K562 (cell line): ENCODE measurements around the gene RPS6KA2. TPM values are rescaled to one million over a fixed set of nuclear protein-coding genes. Genes with fewer than 3 reads are reported as not detected.

Experiments
- ATAC-seq: fragments of 200-7000 bp; cut with Tn5 transposase; 3 replicates; pipeline ENCODE4 v1.9.1; 2020; ENCODE audit warnings: moderate library complexity
- BruUV-seq: library from RNA; stranded (reverse); fragments of 400-500 nt; replicated peaks from 2 replicates; lab custom pipeline; 2021; lab: Mats Ljungman, UMichigan
- CTCF ChIA-PET: fragments of 300-600 bp; formaldehyde crosslinking; extraction: SDS; loops from one replicate; lab custom pipeline; 2021; ENCODE audit warnings: low intra/inter-chr PET ratio; lab: Yijun Ruan, JAX
- POLR2A ChIA-PET: fragments of 300-600, 350-650 bp; sonication (Branson Sonifier 250); formaldehyde crosslinking; extraction: SDS; loops from one replicate; lab custom pipeline; 2021; ENCODE audit warnings: antibody characterized with exemption, inconsistent platforms; lab: Yijun Ruan, JAX
- DNase-seq, 4 experiments: peaks; one replicate each; pipeline versions ENCODE4 v3.0.0 to v3.0.0-alpha.2; 2011 to 2018; ENCODE audit warnings: low spot score in 3 of 4, mixed read lengths in 3 of 4; ENCODE audit errors: extremely low read depth in 1 of 4
- FAIRE-seq: peaks from 2 replicates; lab custom pipeline; 2011; peaks lifted over from hg19 to GRCh38; lab: Jason Lieb, UNC
- H2AFZ ChIP-seq: 2 replicates; pipeline ENCODE4 v1.6.0; 2011; ENCODE audit warnings: low read depth, low read length, control low read depth, inconsistent platforms
- H3K27ac ChIP-seq: fragments of 200-600 bp; 3 replicates; pipeline ENCODE4 v1.8.0; 2011; ENCODE audit warnings: low read depth, mild to moderate bottlenecking, control low read depth, inconsistent platforms, low read length, moderate library complexity, mixed read lengths; ENCODE audit errors: extremely low read depth
- H3K27me3 ChIP-seq, 2 experiments: fragments of 300-600 bp in 1 of 2; 2 replicates in 1 of 2; 3 replicates in 1 of 2; pipeline versions ENCODE4 v1.6.0 to v1.8.0; 2011; ENCODE audit warnings: inconsistent platforms in 2 of 2, low read length in 2 of 2, mild to moderate bottlenecking in 1 of 2, mixed read lengths in 1 of 2, moderate library complexity in 1 of 2; ENCODE audit not compliant: control insufficient read depth in 2 of 2, insufficient read depth in 2 of 2
- H3K36me3 ChIP-seq: fragments of 300-600 bp; 3 replicates; pipeline ENCODE4 v1.8.0; 2011; ENCODE audit warnings: mild to moderate bottlenecking, low read length, inconsistent platforms; ENCODE audit not compliant: control insufficient read depth, insufficient read depth
- H3K4me1 ChIP-seq, 2 experiments: fragments of 200-600 bp in 1 of 2; replicated peaks in 1 of 2; 2 replicates in 1 of 2; 3 replicates in 1 of 2; pipeline versions ENCODE4 v1.5.1 to v1.8.0; 2011; ENCODE audit warnings: inconsistent platforms in 2 of 2, low read length in 2 of 2, mild to moderate bottlenecking in 1 of 2, mixed read lengths in 1 of 2, moderate library complexity in 1 of 2; ENCODE audit not compliant: control insufficient read depth in 2 of 2, insufficient read depth in 2 of 2
- H3K4me2 ChIP-seq: 2 replicates; pipeline ENCODE4 v1.6.1; 2011; ENCODE audit warnings: low read length, control low read depth, inconsistent platforms, mixed read lengths; ENCODE audit not compliant: insufficient read depth
- H3K4me3 ChIP-seq: fragments of 200-600 bp; sonication (generic), shearing (Covaris generic); 2 replicates; pipeline ENCODE4 v1.5.1; 2016; ENCODE audit warnings: control low read depth, inconsistent platforms
- H3K79me2 ChIP-seq: fragments of 200-600 bp; 3 replicates; pipeline ENCODE4 v1.8.0; 2011; ENCODE audit warnings: low read length, inconsistent platforms; ENCODE audit not compliant: control insufficient read depth, insufficient read depth
- H3K9ac ChIP-seq, 2 experiments: 2 replicates each; pipeline versions ENCODE4 v1.6.0 to v1.6.1; 2011; ENCODE audit warnings: low read depth in 2 of 2, low read length in 2 of 2, control low read depth in 1 of 2, inconsistent platforms in 1 of 2, mild to moderate bottlenecking in 1 of 2, mixed read lengths in 1 of 2; ENCODE audit not compliant: insufficient read depth in 1 of 2
- H3K9me1 ChIP-seq: one replicate; pipeline ENCODE4 v1.6.0; 2011; ENCODE audit warnings: inconsistent platforms, mild to moderate bottlenecking, low read length, moderate library complexity; ENCODE audit not compliant: control insufficient read depth, insufficient read depth
- H3K9me3 ChIP-seq: replicated peaks from 2 replicates; pipeline ENCODE4 v1.5.1; 2011; ENCODE audit warnings: low read depth, low read length, inconsistent platforms; ENCODE audit not compliant: control insufficient read depth, insufficient read depth
- H4K20me1 ChIP-seq: replicated peaks from 2 replicates; pipeline ENCODE4 v1.6.1; 2011; ENCODE audit warnings: low read length, inconsistent platforms, mixed read lengths; ENCODE audit not compliant: control insufficient read depth, insufficient read depth
- GTF2A2 ChIP-seq: IDR thresholded peaks from 2 replicates; pipeline ENCODE4 v1.6.1; 2016; ENCODE audit warnings: mild to moderate bottlenecking, missing genetic modification characterization, missing compliant biosample characterization
- IRF2 ChIP-seq: sonication (generic); formaldehyde crosslinking; IDR thresholded peaks from 2 replicates; pipeline ENCODE4 v1.8.1; 2022; ENCODE audit warnings: mild to moderate bottlenecking, missing genetic modification reagents
- KLF16 ChIP-seq: IDR thresholded peaks from 2 replicates; pipeline ENCODE4 v1.6.1; 2016; ENCODE audit warnings: antibody characterized with exemption
- LCOR ChIP-seq: sonication (generic); formaldehyde crosslinking; IDR thresholded peaks from 2 replicates; pipeline ENCODE4 v1.8.0; 2022; ENCODE audit warnings: mild to moderate bottlenecking, missing genetic modification reagents
- NFIC ChIP-seq: fragments of 450-650 bp; IDR thresholded peaks from 2 replicates; pipeline ENCODE4 v1.6.1; 2017; ENCODE audit warnings: mild to moderate bottlenecking, inconsistent platforms
- RB1 ChIP-seq: fragments of 450-650 bp; IDR thresholded peaks from 2 replicates; pipeline ENCODE4 v1.6.1; 2017; ENCODE audit warnings: low read depth, mild to moderate bottlenecking
- RNF2 ChIP-seq: sonication (generic); IDR thresholded peaks from 2 replicates; pipeline ENCODE4 v1.6.1; 2016
- TEAD4 ChIP-seq, 2 experiments: sonication (generic) in 1 of 2; formaldehyde crosslinking in 1 of 2; IDR thresholded peaks; 2 replicates each; pipeline versions ENCODE4 v1.6.1 to v1.8.0; 2012 to 2022; ENCODE audit warnings: borderline replicate concordance in 1 of 2, inconsistent platforms in 1 of 2, low read length in 1 of 2, mild to moderate bottlenecking in 1 of 2, missing genetic modification reagents in 1 of 2
- VEZF1 ChIP-seq: fragments of 200-800 bp; sonication (Bioruptor generic); IDR thresholded peaks from 2 replicates; pipeline ENCODE4 v1.6.1; 2017; ENCODE audit warnings: missing genetic modification characterization, missing compliant biosample characterization
- ZNF263 ChIP-seq: sonication (generic); formaldehyde crosslinking; IDR thresholded peaks from 2 replicates; pipeline ENCODE4 v1.8.0; 2022; ENCODE audit warnings: mild to moderate bottlenecking, missing genetic modification reagents, borderline replicate concordance
- ZNF766 ChIP-seq: fragments of 200-800 bp; sonication (Bioruptor generic); conservative IDR thresholded peaks from 2 replicates; pipeline ENCODE4 v1.6.1; 2016; ENCODE audit warnings: missing genetic modification characterization, missing compliant biosample characterization
- WGBS: fragments of 100-300 bp; shearing (Covaris generic); methylation state at CpG from one replicate; pipeline ENCODE4 v1.1.6; 2016; ENCODE audit warnings: low coverage, mixed read lengths; ENCODE audit not compliant: insufficient coverage; ENCODE audit errors: missing lambda C conversion rate; 5-methylcytosine and 5-hydroxymethylcytosine counted together
- in situ Hi-C: fragments of 300-500 bp; cut with MboI; formaldehyde crosslinking; loops from 4 replicates; pipeline ENCODE4 v1.15.0; 2018; ENCODE audit warnings: inconsistent platforms, mixed read lengths
- intact Hi-C: fragments of 100-400 bp; cut with micrococcal nuclease; formaldehyde crosslinking; loops from 2 replicates; pipeline ENCODE4 v1.14.2; 2022
- polyA plus RNA-seq, 8 experiments: library from polyadenylated mRNA; depleted of rRNA in 4 of 8; stranded (reverse) in 5 of 8; unstranded in 3 of 8; fragments of >200 nt; fragmentation: Nextera tagmentation in 2 of 8; fragmentation: Illumina TruSeq in 1 of 8; extraction: Ambion mirVana in 2 of 8; extraction: Trizol in 1 of 8; gene quantifications; 2 replicates each; pipeline versions ENCODE4 v1.2.1 to v1.2.3, GENCODE V29; 2011 to 2014; ENCODE audit warnings: inconsistent platforms in 1 of 8, missing spikeins in 1 of 8
- total RNA-seq, 7 experiments: library from RNA; depleted of rRNA in 6 of 7; stranded (reverse); fragments of >200 nt in 6 of 7; fragmentation: Illumina TruSeq in 2 of 7; extraction: Trizol in 2 of 7; gene quantifications; 2 replicates each; pipeline versions ENCODE4 v1.2.1 to v1.2.3, GENCODE V29; 2011 to 2021; ENCODE audit warnings: low replicate concordance in 1 of 7
- TF ChIP-seq, protein P1 (sequence below): fragments of 250-450 bp; sonication (Bioruptor Pico); IDR thresholded peaks from 2 replicates; pipeline ENCODE4 v1.4.0; 2020; ENCODE audit warnings: borderline replicate concordance

Gene RPS6KA2
- total and polyA plus RNA-seq, 9 of the 15 experiments (the other 6 are each of a cell fraction or from before 2014, with no cell fraction given): 0.29 to 1.00 (median 0.53) TPM

DNA sequence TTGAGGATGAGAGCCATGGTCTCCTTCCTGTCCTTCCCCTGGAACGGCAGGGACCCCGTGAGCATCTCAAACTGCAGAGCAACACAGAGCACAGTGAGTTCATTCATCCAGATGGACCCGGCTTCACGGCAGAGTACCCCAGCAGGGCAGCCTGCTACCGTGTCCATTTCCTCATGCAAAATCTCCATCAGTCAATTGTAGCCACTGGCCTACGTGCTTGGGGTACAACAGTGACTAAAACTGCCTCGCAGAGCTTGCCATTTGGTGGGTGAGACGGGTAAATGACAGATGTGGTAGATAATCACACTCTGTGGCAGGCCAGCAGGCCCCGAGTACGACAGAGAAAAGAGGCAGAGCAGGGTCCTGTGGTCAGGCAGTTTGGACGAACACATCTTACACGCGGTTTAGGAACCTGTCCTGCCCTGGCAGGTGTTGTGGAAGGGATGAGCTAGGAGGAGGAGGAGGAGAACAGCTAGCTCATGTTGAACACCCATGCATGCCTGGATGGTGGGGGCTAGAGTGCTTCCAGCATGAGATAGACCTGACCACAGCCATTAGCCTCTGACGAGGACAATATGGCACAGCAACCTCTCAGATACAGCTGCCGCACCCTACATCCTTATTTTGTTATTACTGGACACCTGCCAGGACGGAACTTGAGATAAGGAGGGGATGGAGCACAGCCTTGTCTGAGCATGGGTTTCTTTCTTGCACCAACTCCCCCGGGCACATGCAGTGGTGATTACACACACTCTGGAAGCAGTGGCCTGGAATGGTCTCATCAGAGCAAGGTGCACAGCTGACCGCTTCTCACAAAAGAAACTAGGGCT lies 136.2 kb downstream of the RPS6KA2 start:
- Histone ChIP-seq H3K4me3 (no peak overlapping the region), H3K4me2 (no peak overlapping the region), H3K36me3 (no peaks in the 10 kb centered on the region), H3K27me3 (peaks cover 50 to 76% of the 10 kb centered on the region in 2 experiments), H3K4me1 (peaks cover 0 to 4% of the 10 kb centered on the region in 2 experiments; a peak in 1 of 5 replicates), H3K79me2 (no peaks in the 10 kb centered on the region), H3K9me3 (no peaks in the 10 kb centered on the region), H3K9ac (no peak overlapping the region), H3K9me1 (no peaks in the 10 kb centered on the region), H3K27ac (no peak overlapping the region), H4K20me1 (peaks cover 7% of the 10 kb centered on the region; the same call in 1 of the 2 replicates)
- ChIA-PET POLR2A (no interaction called here), CTCF (no interaction called here)
- 1% methylated on average over 18 of the region's 18 CpGs for WGBS
- DNase-seq: no peak
- intact Hi-C loops (no loop called here), in situ Hi-C loops (no loop called here)
- no peak for FAIRE-seq
- BruUV-seq: no TSS peak
- TF ChIP-seq NFIC (peak; percentile 31), IRF2 (CRISPR knock-in tag) (no peak), LCOR (CRISPR knock-in tag) (0 out of 2 replicates have a peak, but pooled peaks have one; percentile 29), VEZF1 (peak; percentile 56; the same call in 1 of the 2 replicates), KLF16 (peak; percentile 28; the same call in 1 of the 2 replicates), RNF2 (peak; percentile 18; the same call in 1 of the 2 replicates), RB1 (no peak), GTF2A2 (tag) (no peak), ZNF263 (CRISPR knock-in tag) (peak; percentile 31; the same call in 1 of the 2 replicates), ZNF766 (CRISPR knock-in tag) (peak; percentile 88), TEAD4 (IDR thresholded peaks at IDR 0.05; ENCODE audit: low read length) (peak; percentile 45; the same call in 1 of the 2 replicates), TEAD4 (CRISPR knock-in tag; IDR thresholded peaks at IDR 0.05; ENCODE audit: borderline replicate concordance) (no peak)
- TF ChIP-seq, protein P1, sequence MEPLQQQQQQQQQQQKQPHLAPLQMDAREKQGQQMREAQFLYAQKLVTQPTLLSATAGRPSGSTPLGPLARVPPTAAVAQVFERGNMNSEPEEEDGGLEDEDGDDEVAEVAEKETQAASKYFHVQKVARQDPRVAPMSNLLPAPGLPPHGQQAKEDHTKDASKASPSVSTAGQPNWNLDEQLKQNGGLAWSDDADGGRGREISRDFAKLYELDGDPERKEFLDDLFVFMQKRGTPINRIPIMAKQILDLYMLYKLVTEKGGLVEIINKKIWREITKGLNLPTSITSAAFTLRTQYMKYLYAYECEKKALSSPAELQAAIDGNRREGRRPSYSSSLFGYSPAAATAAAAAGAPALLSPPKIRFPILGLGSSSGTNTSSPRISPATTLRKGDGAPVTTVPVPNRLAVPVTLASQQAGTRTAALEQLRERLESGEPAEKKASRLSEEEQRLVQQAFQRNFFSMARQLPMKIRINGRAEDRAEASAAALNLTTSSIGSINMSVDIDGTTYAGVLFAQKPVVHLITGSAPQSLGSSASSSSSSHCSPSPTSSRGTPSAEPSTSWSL: no peak
- TF ChIP-seq, all 486 proteins: peak for 8
- H2AFZ ChIP-seq: no peak overlapping the region
- peak; percentile 34; the same call in 2 of the 3 replicates for ATAC-seq
